DND-41 (cell line): Measurements from ENCODE around the gene ADM2.
"Not testable (repeated sequence)": the region's sequence is repeated elsewhere in the genome, so short reads cannot be mapped to it uniquely, and the experiment has no call there.

Experiments used
- ATAC-seq: fragments of 200-7000 bp; cut with Tn5 transposase; 3 replicates; pipeline ENCODE4 v1.9.1; 2021; ENCODE audit warnings: low read depth; ENCODE audit not compliant: insufficient read depth
- DNase-seq: peaks from one replicate; pipeline ENCODE4 v3.0.0-alpha.2; 2020
- H2AFZ ChIP-seq: 2 replicates; pipeline ENCODE4 v1.6.0; 2012; ENCODE audit warnings: low read depth, low read length
- H3K27ac ChIP-seq: 2 replicates; pipeline ENCODE4 v1.5.1; 2012; ENCODE audit warnings: low read length, inconsistent platforms
- H3K27me3 ChIP-seq: fragments of 200-600 bp; sonication (generic); 2 replicates; pipeline ENCODE4 v1.6.0; 2012; ENCODE audit warnings: low read length, mild to moderate bottlenecking, inconsistent platforms; ENCODE audit not compliant: insufficient read depth, poor library complexity
- H3K36me3 ChIP-seq: 2 replicates; pipeline ENCODE4 v1.5.1; 2012; ENCODE audit warnings: low read length, inconsistent platforms; ENCODE audit not compliant: insufficient read depth
- H3K4me1 ChIP-seq: 2 replicates; pipeline ENCODE4 v1.5.1; 2012; ENCODE audit warnings: mild to moderate bottlenecking, low read length; ENCODE audit not compliant: insufficient read depth
- H3K4me2 ChIP-seq: 2 replicates; pipeline ENCODE4 v1.6.0; 2012; ENCODE audit warnings: mild to moderate bottlenecking, moderate library complexity, low read length, inconsistent platforms; ENCODE audit not compliant: insufficient read depth
- H3K4me3 ChIP-seq, 2 experiments: fragments of 200-600 bp in 1 of 2; shearing (Covaris generic) in 1 of 2; 2 replicates each; pipeline ENCODE4 v1.5.1; 2012 to 2016; ENCODE audit warnings: inconsistent platforms in 2 of 2, low read length in 2 of 2, mild to moderate bottlenecking in 2 of 2, low read depth in 1 of 2, moderate library complexity in 1 of 2
- H3K79me2 ChIP-seq: 2 replicates; pipeline ENCODE4 v1.6.0; 2012; ENCODE audit warnings: low read length, inconsistent platforms; ENCODE audit not compliant: insufficient read depth
- H3K9ac ChIP-seq: 2 replicates; pipeline ENCODE4 v1.6.0; 2012; ENCODE audit warnings: low read depth, mild to moderate bottlenecking, inconsistent platforms, low read length, moderate library complexity
- H3K9me3 ChIP-seq: 2 replicates; pipeline ENCODE4 v1.5.1; 2012; ENCODE audit warnings: low read length, moderate library complexity, mild to moderate bottlenecking, inconsistent platforms; ENCODE audit not compliant: insufficient read depth, severe bottlenecking
- H4K20me1 ChIP-seq: 2 replicates; pipeline ENCODE4 v1.6.0; 2012; ENCODE audit warnings: low read length; ENCODE audit not compliant: insufficient read depth
- EZH2 ChIP-seq: IDR thresholded peaks from 3 replicates; pipeline ENCODE4 v1.6.1; 2012; ENCODE audit warnings: borderline replicate concordance, low read depth, mild to moderate bottlenecking, moderate library complexity, low read length, inconsistent platforms; ENCODE audit not compliant: severe bottlenecking
- TF ChIP-seq, protein P1 (sequence below): IDR thresholded peaks from 2 replicates; pipeline ENCODE4 v1.5.1; 2012; ENCODE audit warnings: borderline replicate concordance, low read length, moderate library complexity, mild to moderate bottlenecking; ENCODE audit not compliant: poor library complexity, severe bottlenecking; ENCODE audit errors: extremely low read depth

Gene ADM2

GRCh38 chr22:50519151-50519550, 37.8 kb downstream of the ADM2 start:
- peaks cover 18% of the 10 kb centered on the region for H3K4me1 ChIP-seq
- peaks cover 72% of the 10 kb centered on the region for H4K20me1 ChIP-seq
- H2AFZ ChIP-seq, result no peak overlapping the region
- peaks cover 88% of the 10 kb centered on the region for H3K36me3 ChIP-seq
- H3K4me2 ChIP-seq, result no peak overlapping the region
- ATAC-seq (no peak), DNase-seq (no peak)
- H3K9ac ChIP-seq, result no peak overlapping the region
- H3K27me3 ChIP-seq, result no peaks in the 10 kb centered on the region
- no peaks in the 10 kb centered on the region for H3K9me3 ChIP-seq
- no peak overlapping the region for H3K4me3 ChIP-seq
- no peak overlapping the region for H3K27ac ChIP-seq
- TF ChIP-seq EZH2, result no peak
- TF ChIP-seq, protein P1, sequence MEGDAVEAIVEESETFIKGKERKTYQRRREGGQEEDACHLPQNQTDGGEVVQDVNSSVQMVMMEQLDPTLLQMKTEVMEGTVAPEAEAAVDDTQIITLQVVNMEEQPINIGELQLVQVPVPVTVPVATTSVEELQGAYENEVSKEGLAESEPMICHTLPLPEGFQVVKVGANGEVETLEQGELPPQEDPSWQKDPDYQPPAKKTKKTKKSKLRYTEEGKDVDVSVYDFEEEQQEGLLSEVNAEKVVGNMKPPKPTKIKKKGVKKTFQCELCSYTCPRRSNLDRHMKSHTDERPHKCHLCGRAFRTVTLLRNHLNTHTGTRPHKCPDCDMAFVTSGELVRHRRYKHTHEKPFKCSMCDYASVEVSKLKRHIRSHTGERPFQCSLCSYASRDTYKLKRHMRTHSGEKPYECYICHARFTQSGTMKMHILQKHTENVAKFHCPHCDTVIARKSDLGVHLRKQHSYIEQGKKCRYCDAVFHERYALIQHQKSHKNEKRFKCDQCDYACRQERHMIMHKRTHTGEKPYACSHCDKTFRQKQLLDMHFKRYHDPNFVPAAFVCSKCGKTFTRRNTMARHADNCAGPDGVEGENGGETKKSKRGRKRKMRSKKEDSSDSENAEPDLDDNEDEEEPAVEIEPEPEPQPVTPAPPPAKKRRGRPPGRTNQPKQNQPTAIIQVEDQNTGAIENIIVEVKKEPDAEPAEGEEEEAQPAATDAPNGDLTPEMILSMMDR, result no peak
- H3K79me2 ChIP-seq, result peaks cover 63% of the 10 kb centered on the region

GRCh38 chr22:50520184-50520583, 38.8 kb downstream of the ADM2 start:
- peaks cover 82% of the 10 kb centered on the region for H3K36me3 ChIP-seq
- H4K20me1 ChIP-seq, result peaks cover 70% of the 10 kb centered on the region
- DNase-seq, ATAC-seq, H3K4me2 ChIP-seq, H3K9ac ChIP-seq, H2AFZ ChIP-seq, H3K9me3 ChIP-seq, H3K27ac ChIP-seq, H3K4me3 ChIP-seq, H3K27me3 ChIP-seq: not testable (repeated sequence)
- H3K79me2 ChIP-seq, result peaks cover 63% of the 10 kb centered on the region
- H3K4me1 ChIP-seq, result peaks cover 25% of the 10 kb centered on the region

GRCh38 chr22:50520826-50521453, 39.6 kb downstream of the ADM2 start:
- H3K27ac ChIP-seq, result no peak overlapping the region
- H4K20me1 ChIP-seq, result peaks cover 66% of the 10 kb centered on the region
- no peak overlapping the region for H3K9ac ChIP-seq
- no peak for ATAC-seq
- no peak for TF ChIP-seq EZH2
- TF ChIP-seq, protein P1, result no peak
- peaks cover 60% of the 10 kb centered on the region for H3K79me2 ChIP-seq
- peaks cover 78% of the 10 kb centered on the region for H3K36me3 ChIP-seq
- no peaks in the 10 kb centered on the region for H3K27me3 ChIP-seq
- DNase-seq, result no peak
- no peak overlapping the region for H3K4me3 ChIP-seq
- no peaks in the 10 kb centered on the region for H3K9me3 ChIP-seq
- H2AFZ ChIP-seq, result no peak overlapping the region
- peaks cover 25% of the 10 kb centered on the region for H3K4me1 ChIP-seq
- no peak overlapping the region for H3K4me2 ChIP-seq

- Histone ChIP-seq H2AFZ (no peak overlapping the region), H4K20me1 (peaks cover 58% of the 10 kb centered on the region), H3K4me1 (peaks cover 31% of the 10 kb centered on the region), H3K36me3 (peaks cover 70% of the 10 kb centered on the region), H3K9ac (no peak overlapping the region), H3K79me2 (peaks cover 59% of the 10 kb centered on the region), H3K4me2 (no peak overlapping the region), H3K9me3 (no peaks in the 10 kb centered on the region), H3K27me3 (no peaks in the 10 kb centered on the region), H3K4me3 (no peak overlapping the region), H3K27ac (no peak overlapping the region)
- DNase-seq (no peak), ATAC-seq (no peak)
- TF ChIP-seq, protein P1, result no peak
- TF ChIP-seq EZH2, result no peak
These were observed 40.4 kb downstream of the ADM2 start for GRCh38 chr22:50521710-50522109.
